ENCODE measurements around the gene LCORL. TPM values are rescaled to one million over a fixed set of nuclear protein-coding genes. Genes with fewer than 3 reads are reported as not detected.

LCORL gene
- total RNA-seq, 1 experiment from 2014 or later: 14.1 TPM

DNA sequence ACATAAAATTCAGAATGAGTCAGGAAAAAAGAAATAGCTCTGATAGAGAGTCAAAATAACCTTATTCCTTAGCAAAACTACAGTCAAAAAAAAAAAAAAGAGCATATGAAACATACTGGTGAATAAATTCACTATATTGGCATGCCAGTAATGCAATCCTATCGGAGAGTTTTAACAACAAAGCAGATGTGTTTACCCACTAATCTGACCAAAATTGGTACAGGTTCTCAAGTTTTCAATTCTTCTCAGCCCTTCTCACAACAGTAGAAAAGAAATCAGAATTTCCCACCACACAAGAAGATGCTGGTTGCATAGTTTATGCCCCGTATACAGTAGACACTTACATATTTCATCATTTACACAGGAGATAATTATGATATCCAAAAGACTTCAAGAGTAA lies 59.4 kb downstream of the LCORL start:
- intact Hi-C loops (cut with micrococcal nuclease): no loop called here
- DNase-seq (ENCODE audit: unreplicated experiment): no peak
- Mint-ChIP-seq H3K9me3 (ENCODE audit: unreplicated experiment) (no peaks in the 10 kb centered on the region), H3K27me3 (ENCODE audit: insufficient read depth, unreplicated experiment) (no peaks in the 10 kb centered on the region), H3K27ac (ENCODE audit: low read depth, unreplicated experiment) (no peak overlapping the region), H3K4me3 (ENCODE audit: unreplicated experiment) (no peak overlapping the region), H3K4me1 (ENCODE audit: insufficient read depth, unreplicated experiment) (peaks cover 6% of the 10 kb centered on the region), H3K36me3 (ENCODE audit: insufficient read depth, unreplicated experiment) (peaks cover 18% of the 10 kb centered on the region)
- CTCF ChIA-PET: interaction anchor here (0.6 to 1.3 kb wide), 2 partner anchors 13 to 404 kb away, joined by 3 to 6 read pairs; no protein-coding TSS in a partner anchor
- TF ChIP-seq CTCF (IDR thresholded peaks at IDR 0.05; ENCODE audit: unreplicated experiment): no peak
- BruUV-seq (replicated peaks): no TSS peak
- POLR2A ChIA-PET: no interaction called here

DNA sequence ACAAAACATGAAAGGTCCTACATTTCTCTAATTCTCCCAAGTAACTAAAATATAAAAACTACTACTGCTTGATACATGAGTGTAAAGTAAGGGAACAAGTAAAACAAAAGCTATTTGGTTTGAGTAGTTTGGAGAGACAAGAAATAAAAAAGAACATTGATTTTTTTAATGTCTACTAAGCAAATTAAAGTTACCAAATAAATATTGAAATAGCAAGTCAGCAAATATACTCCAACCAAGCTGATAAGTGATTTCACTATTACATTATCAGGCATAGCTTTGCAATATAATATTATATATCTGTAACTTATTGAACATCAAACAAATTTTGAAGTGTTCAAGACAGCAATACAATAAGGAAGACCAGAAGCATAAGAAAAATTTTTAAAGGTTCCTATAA lies 60.3 kb downstream of the LCORL start:
- POLR2A ChIA-PET: interaction anchor here (0.6 kb wide), 1 partner anchor 42 kb away, joined by 3 read pairs; no protein-coding TSS in a partner anchor
- Mint-ChIP-seq H3K4me3 (ENCODE audit: unreplicated experiment) (no peak overlapping the region), H3K36me3 (ENCODE audit: insufficient read depth, unreplicated experiment) (peaks cover 18% of the 10 kb centered on the region), H3K4me1 (ENCODE audit: insufficient read depth, unreplicated experiment) (peaks cover 6% of the 10 kb centered on the region), H3K27ac (ENCODE audit: low read depth, unreplicated experiment) (no peak overlapping the region), H3K27me3 (ENCODE audit: insufficient read depth, unreplicated experiment) (no peaks in the 10 kb centered on the region), H3K9me3 (ENCODE audit: unreplicated experiment) (no peaks in the 10 kb centered on the region)
- no peak for TF ChIP-seq CTCF (IDR thresholded peaks at IDR 0.05; ENCODE audit: unreplicated experiment)
- no peak for DNase-seq (ENCODE audit: unreplicated experiment)
- intact Hi-C loops (cut with micrococcal nuclease): no loop called here
- no TSS peak for BruUV-seq (replicated peaks)
- CTCF ChIA-PET: no interaction called here

DNA sequence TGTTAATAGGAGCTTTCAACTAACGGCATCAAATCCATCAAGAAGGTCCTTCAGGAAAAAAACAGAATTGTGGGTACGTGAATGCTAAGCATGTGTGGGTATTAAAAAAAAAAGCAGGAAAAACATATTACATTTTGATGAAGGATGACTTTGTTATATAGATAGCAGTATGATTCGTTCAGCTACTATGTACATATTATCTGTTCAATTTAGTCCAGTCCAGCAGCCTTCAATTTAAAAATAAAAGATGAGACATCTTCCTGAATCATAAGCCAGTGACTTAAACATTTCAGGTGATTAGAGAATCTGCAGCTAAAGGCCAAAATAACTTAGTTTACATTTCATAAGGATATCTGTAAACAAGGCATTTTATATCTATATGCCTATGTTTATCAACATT lies 63.4 kb downstream of the LCORL start:
- no TSS peak for BruUV-seq (replicated peaks)
- Mint-ChIP-seq H3K4me1 (ENCODE audit: insufficient read depth, unreplicated experiment) (peaks cover 6% of the 10 kb centered on the region), H3K36me3 (ENCODE audit: insufficient read depth, unreplicated experiment) (peaks cover 33% of the 10 kb centered on the region), H3K4me3 (ENCODE audit: unreplicated experiment) (no peak overlapping the region), H3K27me3 (ENCODE audit: insufficient read depth, unreplicated experiment) (no peaks in the 10 kb centered on the region), H3K27ac (ENCODE audit: low read depth, unreplicated experiment) (no peak overlapping the region), H3K9me3 (ENCODE audit: unreplicated experiment) (peaks cover 13% of the 10 kb centered on the region)
- intact Hi-C loops (cut with micrococcal nuclease): no loop called here
- CTCF ChIA-PET: no interaction called here
- no peak for DNase-seq (ENCODE audit: unreplicated experiment)
- POLR2A ChIA-PET: interaction anchor here (0.7 kb wide), 1 partner anchor 18 kb away, joined by 3 read pairs; no protein-coding TSS in a partner anchor
- TF ChIP-seq CTCF (IDR thresholded peaks at IDR 0.05; ENCODE audit: unreplicated experiment): no peak

GRCh38 chr4:17957688-17958087 lies 63.9 kb downstream of the LCORL start:
- POLR2A ChIA-PET: interaction anchor here (0.7 kb wide), 1 partner anchor 19 kb away, joined by 3 read pairs; no protein-coding TSS in a partner anchor
- peaks cover 6% of the 10 kb centered on the region for H3K4me1 Mint-ChIP-seq (ENCODE audit: insufficient read depth, unreplicated experiment)
- CTCF ChIA-PET: no interaction called here
- no peak for DNase-seq (ENCODE audit: unreplicated experiment)
- TF ChIP-seq CTCF (IDR thresholded peaks at IDR 0.05; ENCODE audit: unreplicated experiment): no peak
- peaks cover 13% of the 10 kb centered on the region for H3K9me3 Mint-ChIP-seq (ENCODE audit: unreplicated experiment)
- no TSS peak for BruUV-seq (replicated peaks)
- no peak overlapping the region for H3K4me3 Mint-ChIP-seq (ENCODE audit: unreplicated experiment)
- H3K27ac Mint-ChIP-seq (ENCODE audit: low read depth, unreplicated experiment): no peak overlapping the region
- intact Hi-C loops (cut with micrococcal nuclease): no loop called here
- no peaks in the 10 kb centered on the region for H3K27me3 Mint-ChIP-seq (ENCODE audit: insufficient read depth, unreplicated experiment)
- H3K36me3 Mint-ChIP-seq (ENCODE audit: insufficient read depth, unreplicated experiment): peaks cover 33% of the 10 kb centered on the region

All from MCF 10A (cell line).